Ectodermal cell (in vitro differentiated cells): ENCODE measurements around the gene PPP1R37.

ENCODE experiments used
- H3K27ac ChIP-seq: 2 replicates; pipeline ENCODE4 v1.7.0; 2013; ENCODE audit warnings: mild to moderate bottlenecking, low read depth, low read length; ENCODE audit not compliant: insufficient read depth, poor library complexity, severe bottlenecking
- H3K27me3 ChIP-seq: 2 replicates; pipeline ENCODE4 v1.7.0; 2013; ENCODE audit warnings: mild to moderate bottlenecking, low read length; ENCODE audit not compliant: insufficient read depth, control insufficient read depth, poor library complexity, severe bottlenecking
- H3K36me3 ChIP-seq: one replicate; pipeline ENCODE4 v1.7.0; 2013; ENCODE audit warnings: low read length; ENCODE audit not compliant: control insufficient read depth, insufficient read depth
- H3K4me1 ChIP-seq: one replicate; pipeline ENCODE4 v1.7.0; 2013; ENCODE audit warnings: low read length; ENCODE audit not compliant: control insufficient read depth, insufficient read depth
- H3K4me3 ChIP-seq: 2 replicates; pipeline ENCODE4 v1.7.0; 2013; ENCODE audit warnings: low read depth, low read length, control low read depth; ENCODE audit not compliant: insufficient read depth
- H3K9me3 ChIP-seq: 2 replicates; pipeline ENCODE4 v1.7.0; 2013; ENCODE audit warnings: mild to moderate bottlenecking, low read length, moderate library complexity; ENCODE audit not compliant: control insufficient read depth
- WGBS, 2 experiments: methylation state at CpG; one replicate each; pipeline ENCODE4 v1.1.7; 2013; ENCODE audit warnings: missing lambda C conversion rate in 2 of 2; 5-methylcytosine and 5-hydroxymethylcytosine counted together

PPP1R37 gene

DNA sequence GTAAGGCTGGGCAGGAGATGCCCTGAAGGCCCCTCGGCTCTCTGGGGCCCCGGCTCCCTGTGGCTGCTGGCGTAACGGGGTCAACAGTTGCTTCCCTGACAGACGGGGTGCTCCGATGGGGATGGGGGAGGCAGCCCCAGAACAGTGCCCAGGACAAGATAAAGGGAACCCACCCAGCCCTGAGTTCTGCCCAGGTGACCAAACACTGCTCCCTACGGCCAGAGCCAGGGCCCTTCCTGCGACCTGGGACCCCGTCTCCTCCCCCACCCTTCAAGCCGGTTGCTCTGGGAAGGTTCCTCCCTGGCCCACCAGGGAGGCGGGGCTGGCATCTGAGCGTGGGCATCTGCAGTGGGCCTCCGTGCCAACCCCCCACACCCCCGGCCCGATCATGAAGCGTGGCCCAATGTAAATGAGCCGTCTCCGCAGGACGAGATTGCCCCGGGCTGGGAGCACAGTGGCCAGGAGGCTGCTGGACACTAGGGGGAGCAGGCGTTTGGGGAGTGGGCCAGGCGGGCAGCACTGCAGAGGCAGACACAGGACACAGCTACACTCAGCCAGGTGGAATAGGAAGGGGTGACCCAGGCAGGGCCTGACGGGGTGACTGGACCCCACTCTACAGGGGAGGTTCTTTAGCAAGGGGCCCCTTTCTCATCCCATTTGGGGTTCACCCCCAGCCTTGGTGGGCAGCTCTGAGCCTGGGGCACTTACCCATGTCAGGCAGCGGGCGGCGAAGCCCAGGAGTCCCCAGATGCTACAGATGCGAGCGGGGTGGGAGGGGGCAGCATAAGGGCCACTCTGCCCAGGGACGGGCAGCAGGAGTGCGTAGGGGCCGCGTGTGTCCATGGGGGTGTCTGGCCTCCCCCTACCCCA, 69.0 kb downstream of the PPP1R37 start:
- Histone ChIP-seq H3K27me3 (peaks cover 9% of the 10 kb centered on the region), H3K36me3 (no peaks in the 10 kb centered on the region), H3K27ac (no peak overlapping the region), H3K9me3 (no peaks in the 10 kb centered on the region), H3K4me3 (no peak overlapping the region), H3K4me1 (peaks cover 6% of the 10 kb centered on the region)
- 49 to 50% methylated on average over 32 of the region's 32 CpGs for WGBS, 2 experiments

- WGBS, 2 experiments = 92% methylated on average over 18 of the region's 18 CpGs
- H3K27me3 ChIP-seq = peaks cover 9% of the 10 kb centered on the region
- H3K9me3 ChIP-seq = no peaks in the 10 kb centered on the region
- peaks cover 7% of the 10 kb centered on the region for H3K4me1 ChIP-seq
- H3K27ac ChIP-seq = no peak overlapping the region
- no peak overlapping the region for H3K4me3 ChIP-seq
- H3K36me3 ChIP-seq = no peaks in the 10 kb centered on the region
Measured at GRCh38 chr19:45162608-45163143, 69.7 kb downstream of the PPP1R37 start.

GRCh38 chr19:45163156-45163555, 70.2 kb downstream of the PPP1R37 start:
- no peak overlapping the region for H3K4me3 ChIP-seq
- peaks cover 9% of the 10 kb centered on the region for H3K27me3 ChIP-seq
- 91% methylated on average over 17 of the region's 17 CpGs for WGBS, 2 experiments
- H3K27ac ChIP-seq = no peak overlapping the region
- no peaks in the 10 kb centered on the region for H3K36me3 ChIP-seq
- no peaks in the 10 kb centered on the region for H3K9me3 ChIP-seq
- H3K4me1 ChIP-seq = peaks cover 7% of the 10 kb centered on the region

GRCh38 chr19:45163751-45164460, 70.9 kb downstream of the PPP1R37 start:
- H3K36me3 ChIP-seq = no peaks in the 10 kb centered on the region
- peaks cover 9% of the 10 kb centered on the region for H3K27me3 ChIP-seq
- no peak overlapping the region for H3K4me3 ChIP-seq
- peaks cover 7% of the 10 kb centered on the region for H3K4me1 ChIP-seq
- WGBS, 2 experiments = 92 to 93% methylated on average over 15 of the region's 15 CpGs
- no peak overlapping the region for H3K27ac ChIP-seq
- H3K9me3 ChIP-seq = no peaks in the 10 kb centered on the region

- WGBS, 2 experiments = 68% methylated on average over 27 of the region's 27 CpGs
- Histone ChIP-seq H3K36me3 (no peaks in the 10 kb centered on the region), H3K27me3 (peaks cover 9% of the 10 kb centered on the region), H3K27ac (no peak overlapping the region), H3K4me3 (no peak overlapping the region), H3K4me1 (peaks cover 7% of the 10 kb centered on the region), H3K9me3 (no peaks in the 10 kb centered on the region)
Measured at GRCh38 chr19:45164577-45165335, 71.8 kb downstream of the PPP1R37 start.

GRCh38 chr19:45166723-45167252, 73.8 kb downstream of the PPP1R37 start:
- Histone ChIP-seq H3K27ac (no peak overlapping the region), H3K4me3 (no peak overlapping the region), H3K27me3 (no peaks in the 10 kb centered on the region), H3K9me3 (no peaks in the 10 kb centered on the region), H3K36me3 (no peaks in the 10 kb centered on the region), H3K4me1 (peaks cover 7% of the 10 kb centered on the region)
- 53 to 54% methylated on average over 14 of the region's 14 CpGs for WGBS, 2 experiments

DNA sequence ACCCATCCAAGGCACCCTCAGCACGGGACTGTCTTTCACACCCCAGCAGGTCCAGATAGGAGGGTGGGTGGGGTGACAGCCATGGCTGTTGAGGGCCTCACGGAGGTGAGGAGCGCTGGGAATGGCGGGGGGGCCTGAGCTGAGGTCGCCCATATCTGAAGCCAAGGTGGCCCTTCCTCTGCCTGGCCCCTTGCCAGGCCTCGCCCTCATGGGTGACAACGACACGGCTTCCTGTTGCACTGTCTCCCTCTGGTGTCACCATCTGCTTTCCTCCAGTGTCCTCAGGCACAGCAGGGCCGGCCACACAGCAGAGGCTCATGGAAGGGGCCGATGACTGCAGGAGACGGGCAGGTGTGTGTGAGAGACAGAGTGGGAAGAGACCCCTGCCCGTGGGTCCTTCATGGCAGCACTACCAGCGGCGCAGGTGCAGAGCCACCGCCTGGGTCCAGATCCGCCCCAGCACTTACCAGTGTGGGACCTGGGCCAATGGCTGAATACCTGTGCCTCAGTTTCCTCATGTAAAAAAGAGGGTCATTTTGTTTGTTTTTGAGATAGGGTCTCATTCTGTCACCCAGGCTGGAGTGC, 75.9 kb downstream of the PPP1R37 start:
- no peaks in the 10 kb centered on the region for H3K27me3 ChIP-seq
- H3K4me3 ChIP-seq = no peak overlapping the region
- no peaks in the 10 kb centered on the region for H3K9me3 ChIP-seq
- H3K36me3 ChIP-seq = no peaks in the 10 kb centered on the region
- WGBS, 2 experiments = 94 to 95% methylated on average over 16 of the region's 16 CpGs
- H3K27ac ChIP-seq = no peak overlapping the region
- peaks cover 7% of the 10 kb centered on the region for H3K4me1 ChIP-seq

GRCh38 chr19:45169602-45170001, 76.6 kb downstream of the PPP1R37 start:
- no peaks in the 10 kb centered on the region for H3K36me3 ChIP-seq
- H3K4me3 ChIP-seq = no peak overlapping the region
- 88 to 89% methylated on average over 10 of the region's 10 CpGs for WGBS, 2 experiments
- H3K27ac ChIP-seq = no peak overlapping the region
- no peaks in the 10 kb centered on the region for H3K27me3 ChIP-seq
- H3K9me3 ChIP-seq = no peaks in the 10 kb centered on the region
- peaks cover 7% of the 10 kb centered on the region for H3K4me1 ChIP-seq

DNA sequence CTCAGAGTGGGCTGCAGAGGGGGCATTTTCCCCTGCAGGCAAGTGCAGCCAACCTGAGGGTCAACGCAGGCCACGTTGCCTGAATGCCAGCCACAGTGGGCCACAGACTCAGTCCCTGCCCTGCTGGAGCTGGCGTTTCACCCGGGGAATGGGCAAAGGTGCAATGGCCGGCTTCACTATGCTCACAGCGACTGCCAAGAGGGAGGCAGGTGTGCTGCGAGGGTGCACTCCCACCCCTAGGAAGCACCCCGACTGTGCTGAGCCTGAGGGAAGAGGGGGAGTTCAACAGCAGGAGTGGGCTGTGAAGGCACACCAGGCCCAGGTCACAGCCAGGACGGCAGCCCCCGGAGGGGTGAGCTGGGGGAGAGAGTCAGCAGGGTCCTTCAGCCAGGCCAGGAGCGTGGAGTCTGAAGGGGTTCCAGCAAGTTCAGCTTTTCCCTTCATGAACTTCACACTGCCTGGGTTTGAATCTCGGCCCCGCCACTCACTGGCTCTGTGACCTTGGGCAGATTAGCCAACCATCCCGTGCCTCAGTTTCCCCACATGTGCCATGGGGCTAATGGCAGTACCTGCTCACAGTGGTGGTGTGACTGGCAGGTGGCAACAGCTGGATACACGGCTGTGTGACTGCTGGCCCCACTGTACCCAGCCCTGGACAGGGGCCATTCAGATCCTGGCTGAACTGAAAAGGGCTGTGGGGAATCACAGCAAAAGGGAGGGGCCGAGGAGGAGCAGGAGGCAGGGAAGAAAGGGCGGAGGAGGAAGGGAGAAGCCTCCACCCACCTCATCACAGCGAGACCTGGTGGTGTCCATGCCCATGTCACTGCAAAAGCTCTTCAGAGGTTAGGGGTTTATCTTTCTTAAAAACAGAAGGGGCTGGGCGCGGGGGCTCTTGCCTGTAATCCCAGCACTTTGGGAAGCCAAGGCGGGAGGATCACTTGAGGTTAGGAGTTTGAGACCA, 77.4 kb downstream of the PPP1R37 start:
- H3K27ac ChIP-seq = no peak overlapping the region

More for the DNA sequence above, 77.4 kb downstream of the PPP1R37 start:
- 85 to 92% methylated on average over 21 of the region's 21 CpGs for WGBS, 2 experiments
- no peaks in the 10 kb centered on the region for H3K9me3 ChIP-seq
- no peaks in the 10 kb centered on the region for H3K27me3 ChIP-seq
- no peaks in the 10 kb centered on the region for H3K36me3 ChIP-seq
- H3K4me3 ChIP-seq = no peak overlapping the region
- H3K4me1 ChIP-seq = peaks cover 7% of the 10 kb centered on the region
